ENCODE results near the gene PCSK6. TPM values are rescaled to one million over a fixed set of nuclear protein-coding genes. Genes with fewer than 3 reads are reported as not detected.
A peak's percentile ranks its signal among the peaks of the same experiment; 100 is the strongest.

The PCSK6 gene
- total and polyA plus RNA-seq, 2 of the 8 experiments (the other 6 are each of a cell fraction or from before 2014, with no cell fraction given): 1.9 to 4.0 TPM

DNA sequence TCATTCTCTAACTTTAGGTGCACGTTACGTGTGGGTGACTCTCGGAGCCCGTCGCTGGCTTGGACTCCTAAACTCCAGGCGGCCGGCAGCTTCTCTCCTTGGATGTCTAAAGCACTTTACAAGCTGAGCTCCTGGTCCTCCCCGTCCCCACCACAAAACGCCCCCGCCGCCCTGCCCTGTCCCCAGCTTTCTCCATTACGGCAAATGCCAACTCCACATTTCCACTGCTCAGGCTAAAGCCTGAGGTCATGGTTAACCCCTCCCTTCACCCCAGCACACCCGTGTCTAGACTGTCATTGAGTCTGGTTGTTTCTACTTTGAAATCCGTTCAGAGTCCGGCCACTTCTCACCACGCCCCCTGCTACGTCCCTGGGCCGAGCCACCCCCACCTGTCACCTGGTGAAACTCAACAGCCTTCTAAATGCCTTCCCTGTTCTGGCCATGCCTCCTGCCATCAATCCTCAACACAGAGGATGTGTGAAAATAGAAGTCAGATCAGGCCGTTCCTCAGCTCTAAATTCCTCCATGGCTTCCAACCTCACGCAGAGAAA, 8.1 kb upstream of the PCSK6 start:
- FAIRE-seq: no peak
- no peak overlapping the region for H2BK20ac ChIP-seq (ENCODE audit: low read length)
- H3K56ac ChIP-seq (replicated peaks; ENCODE audit: insufficient read length, low read depth, low read length): no peak overlapping the region
- H3K4me2 ChIP-seq (ENCODE audit: insufficient read depth in 1 of 2, low read depth in 2 of 2, low read length in 2 of 2): no peak overlapping the region
- no peak overlapping the region for H4K5ac ChIP-seq (ENCODE audit: insufficient read length, low read depth, low read length)
- no peak overlapping the region; a peak in 1 of 7 replicates for H3K9ac ChIP-seq (replicated peaks in 1 of 4; ENCODE audit: extremely low read depth in 1 of 4, low read depth in 3 of 4, low read length in 3 of 4)
- no peak overlapping the region for H3K14ac ChIP-seq (ENCODE audit: insufficient read length)
- no peak overlapping the region; the same call in 1 of the 2 replicates for H2BK5ac ChIP-seq (ENCODE audit: low read depth, low read length)
- 95% methylated on average over 18 of the region's 20 CpGs; no CpG with 5 or more reads in 1 of the 2 experiments for WGBS, 2 experiments (ENCODE audit: extremely low coverage in 1 of 2, insufficient coverage in 1 of 2, insufficient read length in 1 of 2, insufficient replicate concordance in 2 of 2, low coverage in 1 of 2, low lambda C conversion rate in 2 of 2, missing lambda C conversion rate in 1 of 2)
- no peak overlapping the region for H2AK5ac ChIP-seq (ENCODE audit: low read depth, low read length)
- no peak overlapping the region for H3K4me3 ChIP-seq (ENCODE audit: extremely low read depth in 1 of 4, insufficient read depth in 2 of 4, low read depth in 3 of 4, low read length in 4 of 4)
- no peaks in the 10 kb centered on the region for H3K79me2 ChIP-seq (ENCODE audit: control insufficient read depth in 1 of 2, insufficient read depth in 2 of 2, low read length in 2 of 2)
- H3K36me3 ChIP-seq (ENCODE audit: control insufficient read depth in 2 of 4, insufficient read depth in 4 of 4, low read length in 3 of 4): no peaks in the 10 kb centered on the region
- H3K23me2 ChIP-seq (ENCODE audit: low read depth, low read length): no peaks in the 10 kb centered on the region
- no peak overlapping the region for H3K23ac ChIP-seq (ENCODE audit: insufficient read length)
- H3K18ac ChIP-seq (ENCODE audit: extremely low read depth, low read length): no peak overlapping the region
- no peak overlapping the region for H4K91ac ChIP-seq (replicated peaks; ENCODE audit: insufficient read length, low read length)
- H3K9me3 ChIP-seq (ENCODE audit: insufficient read depth in 2 of 2, low read depth in 1 of 2, low read length in 1 of 2): no peaks in the 10 kb centered on the region
- no peak overlapping the region for H2BK120ac ChIP-seq (replicated peaks; ENCODE audit: low read depth, low read length)
- no peak overlapping the region for H2AFZ ChIP-seq (ENCODE audit: low read length)
- no peak overlapping the region for H3K27ac ChIP-seq (ENCODE audit: low read depth, low read length)
- ChIA-PET CTCF (ENCODE audit: partially characterized antibody) (interaction anchor here (1.0 to 2.1 kb wide), 7 partner anchors 13 to 200 kb away, joined by 3 to 11 read pairs (median 4); no protein-coding TSS in a partner anchor), POLR2A (ENCODE audit: partially characterized antibody) (no interaction called here)
- H3K4ac ChIP-seq (replicated peaks; ENCODE audit: insufficient read length, low read depth, low read length): no peak overlapping the region
- peaks cover 0 to 29% (median 13%) of the 10 kb centered on the region in 4 experiments; a peak in 6 of 7 replicates for H3K4me1 ChIP-seq (replicated peaks in 1 of 4; ENCODE audit: control insufficient read depth in 3 of 4, insufficient read depth in 4 of 4, low read length in 3 of 4)
- no peaks in the 10 kb centered on the region for H3K79me1 ChIP-seq (ENCODE audit: low read depth, low read length)
- no peak overlapping the region for H2BK15ac ChIP-seq (ENCODE audit: low read length)
- peak in 1 of 2 experiments; percentile 27 for DNase-seq (ENCODE audit: low read depth in 1 of 2, low spot score in 2 of 2)
- H3K27me3 ChIP-seq (replicated peaks in 1 of 4; ENCODE audit: control insufficient read depth in 3 of 4, extremely low read depth in 1 of 4, insufficient read depth in 3 of 4, low read length in 3 of 4): peaks cover 0 to 3% (median 1%) of the 10 kb centered on the region in 4 experiments; a peak in 2 of 7 replicates
- H2BK12ac ChIP-seq (ENCODE audit: low read depth, low read length): no peak overlapping the region
- no peak overlapping the region for H4K8ac ChIP-seq (ENCODE audit: extremely low read depth, insufficient read depth, low read length)
- H4K20me1 ChIP-seq (replicated peaks in 1 of 2; ENCODE audit: control insufficient read depth in 1 of 2, insufficient read depth in 2 of 2, low read length in 2 of 2): no peaks in the 10 kb centered on the region
- TF ChIP-seq CHD1 (IDR thresholded peaks at IDR 0.05; ENCODE audit: low read depth, low read length): no peak
- TF ChIP-seq, protein P1, sequence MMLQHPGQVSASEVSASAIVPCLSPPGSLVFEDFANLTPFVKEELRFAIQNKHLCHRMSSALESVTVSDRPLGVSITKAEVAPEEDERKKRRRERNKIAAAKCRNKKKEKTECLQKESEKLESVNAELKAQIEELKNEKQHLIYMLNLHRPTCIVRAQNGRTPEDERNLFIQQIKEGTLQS (IDR thresholded peaks at IDR 0.05; ENCODE audit: insufficient read depth, low read depth, low read length): no peak
- TF ChIP-seq RNF2 (IDR thresholded peaks at IDR 0.05; ENCODE audit: borderline replicate concordance, low read depth, low read length, missing control alignments, poor library complexity, severe bottlenecking): no peak
- no peak for TF ChIP-seq EP300 (IDR thresholded peaks at IDR 0.05; ENCODE audit: borderline replicate concordance in 1 of 2, low read depth in 2 of 2, low read length in 2 of 2)
- no peak for TF ChIP-seq SP1 (IDR thresholded peaks at IDR 0.05; ENCODE audit: low read depth, low read length)
- TF ChIP-seq KDM1A (IDR thresholded peaks at IDR 0.05; ENCODE audit: borderline replicate concordance, low read length): no peak
- no peak for TF ChIP-seq CREB1 (IDR thresholded peaks at IDR 0.05)
- no peak for TF ChIP-seq RFX5 (IDR thresholded peaks at IDR 0.05; ENCODE audit: borderline replicate concordance, low read depth, low read length)
- TF ChIP-seq BACH1 (IDR thresholded peaks at IDR 0.05; ENCODE audit: low read length): no peak
- no peak for TF ChIP-seq JUND (IDR thresholded peaks at IDR 0.05; ENCODE audit: low read length)
- no peak for TF ChIP-seq EZH2 (IDR thresholded peaks at IDR 0.05; ENCODE audit: low read depth, low read length, severe bottlenecking)
- TF ChIP-seq HDAC2 (IDR thresholded peaks at IDR 0.05; ENCODE audit: borderline replicate concordance in 1 of 2, low read depth in 2 of 2, low read length in 2 of 2): no peak
- no peak for TF ChIP-seq SP2 (IDR thresholded peaks at IDR 0.05; ENCODE audit: low read length)

All from H1 (cell line).